RPMI8226 (cell line): ENCODE results near the gene B3GAT3.
"Not testable (repeated sequence)": the region's sequence is repeated elsewhere in the genome, so short reads cannot be mapped to it uniquely, and the experiment has no call there.

Experiments
- DNase-seq: peaks from one replicate; pipeline ENCODE4 v3.0.0-alpha.2; 2015

B3GAT3 gene

DNA sequence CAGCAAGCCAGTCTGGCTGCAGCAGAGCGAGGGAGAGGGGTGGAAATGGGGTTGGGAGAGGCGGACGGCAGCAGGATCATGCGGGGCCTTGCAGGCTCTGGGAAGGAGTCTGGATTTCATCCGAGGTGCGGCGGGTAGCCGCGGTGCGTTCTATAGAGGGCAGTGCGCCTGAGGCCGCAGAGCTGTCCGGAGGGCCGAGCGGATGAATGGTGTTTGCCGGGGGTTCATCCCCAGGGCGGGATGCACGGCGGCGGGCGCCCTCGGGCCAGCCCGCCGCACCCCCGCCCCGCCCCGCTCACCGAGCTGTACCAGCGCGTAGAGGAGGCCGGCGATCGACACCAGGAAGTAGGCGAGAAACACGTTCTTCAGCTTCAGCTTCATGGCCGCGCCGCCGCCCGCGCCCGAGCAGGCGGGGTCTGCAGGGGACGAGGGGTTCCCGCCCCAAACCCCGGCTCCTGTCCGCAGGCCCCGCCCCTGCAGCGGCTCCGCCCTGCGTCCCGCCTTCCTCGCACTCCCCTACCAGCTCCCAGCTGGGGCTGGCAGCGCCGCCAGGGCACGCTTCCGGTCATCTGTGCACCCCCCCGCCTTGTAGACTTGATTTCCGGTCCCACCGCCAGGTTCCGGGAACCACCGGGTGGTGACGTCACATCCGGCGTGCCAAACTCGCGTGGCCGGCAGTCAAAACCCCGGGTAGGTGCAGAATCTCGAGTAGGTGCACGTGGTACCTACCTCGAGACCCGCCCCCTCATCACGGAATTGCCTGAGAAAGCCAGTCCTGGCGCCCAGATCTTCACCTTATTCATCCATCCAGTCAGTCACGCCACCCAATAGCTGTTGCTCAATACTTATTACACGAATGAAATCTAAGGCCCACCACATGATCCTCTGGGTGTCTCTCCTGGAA is at the start of gene B3GAT3:
TSS of gene B3GAT3 (minus strand) at position 420 of the 904 bp plus-strand sequence. CDS start at position 381, 39 bp downstream.
- DNase-seq: peak; percentile 100

DNA sequence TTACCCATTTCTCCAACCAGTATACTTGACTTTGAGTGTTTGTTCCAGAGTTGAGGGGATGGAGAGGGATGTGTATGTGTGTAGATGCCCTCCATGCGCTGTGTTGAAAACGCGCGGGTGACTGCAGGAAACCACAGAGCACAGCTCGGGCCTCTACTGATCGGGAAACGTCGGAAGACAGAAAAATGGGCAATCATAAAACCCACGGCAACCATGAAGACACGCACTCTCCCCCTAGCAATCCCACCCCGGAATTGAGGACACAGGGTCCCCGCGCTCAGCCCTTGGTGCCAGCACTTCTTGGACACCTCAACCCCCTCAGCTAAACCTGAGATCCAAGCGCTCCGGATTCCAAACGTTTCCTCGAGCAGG is 49.4 kb upstream of the B3GAT3 start:
- DNase-seq: no peak

DNA sequence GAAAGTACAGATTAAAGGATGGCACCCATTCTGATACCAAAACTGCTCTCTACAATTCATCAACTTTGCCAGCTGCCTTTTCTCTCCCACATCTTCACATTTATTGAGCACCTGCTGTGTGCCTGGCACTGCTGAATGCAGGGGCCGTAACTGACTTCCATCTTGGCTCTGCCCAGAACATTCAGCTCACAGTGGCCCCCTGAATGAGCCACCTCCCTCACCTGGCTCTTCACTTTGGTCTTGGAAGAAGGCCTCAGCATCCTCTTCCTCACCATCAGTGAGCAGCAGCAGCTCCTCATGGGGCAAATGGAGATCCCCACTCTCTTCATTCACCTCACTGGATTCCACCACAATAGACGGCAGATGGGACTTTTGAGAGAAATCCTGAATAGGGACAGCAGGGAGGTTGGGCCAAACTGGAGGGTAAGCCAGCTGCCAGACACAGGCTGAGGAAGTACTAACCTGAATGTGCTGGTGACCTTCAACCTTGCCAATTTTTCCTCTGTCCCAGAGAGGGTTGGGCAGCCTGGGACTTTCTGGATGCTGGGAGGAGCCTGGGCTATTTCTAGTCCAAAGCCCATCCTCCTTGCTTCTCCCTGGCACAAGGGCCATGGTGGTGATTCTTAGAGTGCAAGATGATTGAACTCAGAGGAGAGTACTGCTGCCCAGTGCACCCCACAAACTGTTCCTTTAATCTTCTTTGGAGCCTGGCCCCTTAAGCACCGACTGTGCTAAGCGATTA is 47.8 kb upstream of the B3GAT3 start:
- DNase-seq: no peak

DNA sequence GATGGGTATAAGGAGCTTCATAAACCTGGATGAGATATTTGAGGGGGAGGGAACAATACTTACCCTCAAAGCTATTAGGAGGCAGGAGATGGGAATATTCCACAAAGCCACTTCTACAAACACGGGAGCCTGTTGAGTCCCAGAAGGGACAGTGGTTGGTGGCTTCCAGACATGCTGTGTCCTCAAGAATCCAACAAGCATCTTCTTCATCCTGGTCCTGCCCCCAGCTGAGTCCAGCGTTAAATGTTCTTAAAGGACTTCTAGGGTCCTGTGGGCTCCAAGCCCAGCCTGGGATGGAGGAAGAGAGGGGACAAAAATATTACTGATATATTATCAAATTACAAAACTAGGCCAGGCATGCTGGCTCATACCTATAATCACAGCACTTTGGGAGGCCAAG is 45.7 kb upstream of the B3GAT3 start:
- no peak for DNase-seq

DNA sequence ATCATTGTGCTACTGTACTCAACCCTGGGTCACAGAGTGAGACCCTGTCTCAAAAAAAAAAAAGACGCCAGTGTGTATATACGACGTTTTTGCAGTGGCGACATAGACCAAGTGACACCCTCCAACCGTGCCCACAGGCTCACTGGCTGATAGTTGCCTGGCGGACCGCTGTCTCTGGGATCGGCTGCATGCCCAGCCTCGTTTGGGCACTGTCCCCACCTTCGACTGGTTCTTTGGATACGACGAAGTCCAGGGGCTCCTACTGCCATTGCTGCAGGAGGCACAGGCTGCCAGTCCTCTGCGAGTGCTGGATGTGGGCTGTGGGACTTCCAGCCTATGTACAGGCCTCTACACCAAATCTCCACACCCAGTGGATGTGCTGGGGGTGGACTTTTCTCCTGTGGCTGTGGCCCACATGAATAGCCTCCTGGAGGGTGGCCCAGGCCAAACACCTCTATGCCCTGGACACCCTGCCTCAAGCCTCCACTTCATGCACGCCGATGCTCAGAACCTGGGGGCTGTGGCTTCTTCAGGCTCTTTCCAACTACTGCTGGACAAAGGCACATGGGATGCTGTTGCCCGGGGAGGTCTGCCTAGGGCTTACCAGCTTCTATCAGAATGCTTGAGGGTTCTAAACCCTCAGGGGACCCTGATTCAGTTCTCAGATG is 44.6 kb upstream of the B3GAT3 start:
- DNase-seq: peak; percentile 23

DNA sequence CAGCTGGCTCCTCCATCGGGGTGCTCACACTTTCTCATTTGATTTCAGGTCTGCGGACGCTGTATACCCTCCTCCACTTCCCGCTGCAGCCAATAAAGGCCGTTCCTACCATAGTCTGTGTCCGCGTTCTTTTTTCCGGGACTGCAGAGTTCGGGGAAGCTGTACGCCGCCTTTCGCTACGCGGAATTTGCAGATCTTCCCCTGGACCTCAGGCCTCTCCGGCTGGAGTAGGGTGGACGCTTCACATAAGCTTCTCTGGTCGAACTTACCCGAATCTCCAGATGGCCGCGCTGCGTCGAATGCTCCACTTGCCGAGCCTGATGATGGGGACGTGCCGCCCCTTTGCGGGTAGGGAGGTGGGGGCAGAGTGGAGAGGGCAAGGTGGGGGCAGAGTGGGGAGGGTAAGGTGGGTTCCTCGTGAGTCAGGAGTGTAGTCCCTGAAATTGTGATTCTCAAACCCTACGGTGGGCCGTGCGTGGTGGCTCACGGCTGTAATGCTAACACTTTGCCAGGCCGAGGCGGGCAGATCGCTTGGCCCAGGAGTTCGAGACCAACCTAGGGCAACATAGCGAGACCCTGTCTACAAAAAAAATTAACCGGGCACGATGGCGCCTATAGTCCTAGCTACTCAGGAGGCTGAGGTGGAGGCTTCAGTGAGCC is 43.9 kb upstream of the B3GAT3 start:
- DNase-seq: peak; percentile 68

DNA sequence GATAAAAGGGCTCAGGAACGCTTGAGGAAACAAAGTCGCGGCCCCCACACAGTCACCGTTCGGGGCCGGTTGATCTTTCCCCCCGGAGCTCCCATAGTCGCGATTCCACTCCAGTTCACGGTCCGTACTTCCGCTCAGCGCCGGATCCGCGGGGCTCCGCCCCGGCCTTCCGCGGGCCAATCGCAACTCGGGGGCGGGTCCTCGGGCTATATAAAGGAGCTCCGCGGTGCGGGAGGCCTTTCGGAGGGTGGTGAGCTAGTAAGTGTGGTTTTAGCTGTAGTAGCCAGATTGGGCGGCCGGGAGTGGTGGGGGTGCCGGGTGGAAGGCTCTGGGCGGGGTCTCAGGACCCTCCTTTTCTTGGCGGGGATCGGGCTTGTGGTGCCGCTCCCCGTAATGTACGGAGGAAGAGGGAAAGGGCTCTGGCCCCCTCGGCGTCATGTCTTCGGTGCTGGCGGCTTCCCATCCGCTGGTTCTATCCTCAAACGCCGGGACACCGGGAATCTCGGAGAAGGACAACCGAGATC is 43.4 kb upstream of the B3GAT3 start, which contains the start of the genes C11orf98 and CSKMT:
TSS of gene C11orf98 (minus strand) at position 136 of the 524 bp plus-strand sequence. CDS start at position 95, 41 bp downstream.
TSS of gene CSKMT (plus strand) at position 238 of the 524 bp plus-strand sequence. CDS start 568 bp downstream, outside the sequence.
- DNase-seq: peak; percentile 98

DNA sequence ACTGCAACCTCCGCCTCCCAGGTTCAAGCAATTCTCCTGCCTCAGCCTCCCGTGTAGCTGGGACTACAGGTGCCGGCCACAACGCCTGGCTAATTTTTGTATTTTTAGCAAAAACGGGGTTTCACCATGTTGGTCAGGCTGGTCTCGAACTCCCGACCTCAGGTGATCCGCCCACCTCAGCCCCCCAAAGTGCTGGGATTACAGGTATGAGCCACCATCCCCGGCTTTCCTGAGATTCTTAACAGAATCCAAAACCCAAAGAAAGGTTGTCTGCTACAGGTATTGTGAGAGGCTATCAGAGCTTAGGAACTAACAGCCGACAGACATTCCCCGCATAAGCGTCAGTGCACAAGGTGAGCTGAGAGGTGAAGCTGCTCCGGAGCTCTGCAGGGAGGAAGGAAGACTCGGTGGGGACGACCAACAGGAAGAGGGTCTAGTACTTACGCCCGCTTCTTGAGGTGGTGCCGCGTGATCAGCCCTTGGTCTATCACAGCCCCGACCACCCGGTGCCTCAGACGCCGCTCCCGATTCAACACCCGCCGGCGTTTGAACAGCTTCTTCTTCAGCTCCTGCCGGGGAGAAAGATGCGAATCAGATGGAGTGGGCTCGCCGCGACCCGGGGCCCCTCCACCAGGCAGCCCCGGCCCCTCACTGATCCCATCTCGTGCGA is 42.8 kb upstream of the B3GAT3 start:
- peak; percentile 81 for DNase-seq

DNA sequence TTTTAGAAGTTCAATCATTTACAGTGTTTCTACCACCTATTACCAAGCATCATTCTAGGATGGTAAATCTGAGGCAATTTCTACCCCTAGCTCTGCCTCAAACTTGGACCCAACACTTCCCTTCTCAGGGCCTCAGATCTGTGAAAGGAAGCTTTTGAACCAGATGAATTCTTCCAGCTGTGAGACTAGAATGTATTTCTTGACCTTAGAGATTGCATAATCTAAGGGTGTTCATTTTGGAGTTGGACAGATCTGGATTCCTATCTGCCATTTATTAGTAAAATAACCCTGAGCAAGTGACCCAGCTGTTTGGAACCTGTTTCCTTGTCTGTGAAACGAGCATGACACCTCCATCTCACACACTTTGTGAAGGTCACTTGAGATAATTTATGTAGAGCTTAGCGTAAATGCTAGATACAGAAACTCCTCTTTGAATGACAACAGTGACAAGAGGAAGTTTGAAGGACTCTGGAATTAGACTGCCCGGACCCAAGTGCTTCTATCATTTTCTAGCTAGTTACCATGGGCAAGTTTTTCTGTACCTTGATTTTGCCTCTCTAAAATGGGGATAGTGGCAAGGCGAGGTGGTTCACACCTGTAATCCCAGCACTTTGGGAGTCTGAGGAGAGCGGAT is 35.1 kb upstream of the B3GAT3 start:
- DNase-seq: no peak

DNA sequence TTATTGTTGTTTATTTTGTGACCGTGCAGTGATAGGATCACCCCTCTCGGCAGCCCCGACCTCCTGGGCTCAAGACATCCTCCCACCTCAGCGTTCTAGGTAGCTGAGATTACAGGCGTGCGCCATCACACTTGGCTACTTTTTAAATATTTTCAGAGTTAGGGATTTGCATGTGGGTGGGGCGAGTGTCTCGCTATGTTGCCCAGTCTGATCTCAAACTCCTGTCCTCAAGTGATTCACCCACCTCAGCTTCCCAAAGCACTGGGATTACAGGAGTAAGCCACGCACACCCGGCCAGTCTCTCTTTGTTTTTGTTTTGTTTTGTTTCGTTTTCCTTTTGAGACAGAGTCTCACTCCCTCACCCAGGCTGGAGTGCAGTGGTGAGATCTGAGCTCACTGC is 32.5 kb upstream of the B3GAT3 start:
- no peak for DNase-seq

DNA sequence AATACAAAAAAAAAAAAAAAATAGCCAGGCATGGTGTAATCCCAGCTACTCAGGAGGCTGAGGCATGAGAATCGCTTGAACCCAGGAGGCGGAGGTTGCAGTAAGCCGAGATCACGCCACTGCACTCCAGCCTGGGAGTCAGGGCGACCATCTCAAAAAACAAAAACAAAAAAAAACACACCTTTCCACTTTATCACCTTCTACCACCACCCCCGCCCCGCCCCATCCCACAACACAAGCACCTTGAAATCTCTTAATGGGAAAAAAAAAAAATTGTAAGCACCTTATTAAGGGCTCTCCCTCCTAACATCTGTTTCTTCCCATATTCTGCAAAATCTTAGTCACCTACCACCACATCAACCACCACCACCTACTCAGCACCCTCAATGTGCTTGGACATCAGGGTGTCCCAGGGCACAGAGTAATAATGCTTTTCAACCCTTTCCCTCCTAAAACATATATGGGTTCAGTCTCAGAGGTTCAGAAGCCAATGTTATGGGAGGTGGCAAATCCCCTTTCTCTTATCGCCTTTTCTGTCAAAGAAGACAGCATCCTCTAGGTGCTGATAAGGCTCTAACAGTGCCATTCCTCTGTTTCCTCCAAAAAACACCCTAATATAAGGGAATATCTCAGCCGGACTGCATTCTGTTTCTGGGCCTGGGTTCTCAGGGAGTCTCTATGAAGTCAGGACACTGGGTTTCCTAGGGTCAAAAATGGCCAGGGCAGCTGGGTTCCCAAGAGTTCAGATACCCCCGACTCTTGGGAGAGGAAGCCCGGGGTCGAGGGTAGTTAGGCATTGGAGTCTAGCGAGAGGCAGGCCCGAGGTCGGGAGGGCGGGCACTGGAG is 30.6 kb upstream of the B3GAT3 start:
- DNase-seq: no peak

DNA sequence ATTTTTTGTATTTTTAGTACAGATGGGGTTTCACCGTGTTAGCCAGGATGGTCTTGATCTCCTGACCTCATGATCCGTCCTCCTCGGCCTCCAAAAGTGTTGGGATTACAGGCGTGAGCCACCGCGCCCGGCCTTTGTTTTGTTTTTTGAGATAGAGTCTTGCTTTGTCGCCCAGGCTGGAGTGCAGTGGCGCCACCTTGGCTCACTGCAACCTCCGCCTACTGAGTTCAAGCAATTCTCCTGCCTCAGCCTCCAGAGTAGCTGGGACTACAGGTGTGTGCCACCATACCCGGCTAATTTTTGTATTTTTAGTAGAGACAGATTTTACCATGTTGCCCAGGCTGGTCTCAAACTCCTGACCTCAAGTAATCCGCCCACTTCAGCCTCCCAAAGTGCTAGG is 28.5 kb upstream of the B3GAT3 start:
- not testable (repeated sequence) for DNase-seq

DNA sequence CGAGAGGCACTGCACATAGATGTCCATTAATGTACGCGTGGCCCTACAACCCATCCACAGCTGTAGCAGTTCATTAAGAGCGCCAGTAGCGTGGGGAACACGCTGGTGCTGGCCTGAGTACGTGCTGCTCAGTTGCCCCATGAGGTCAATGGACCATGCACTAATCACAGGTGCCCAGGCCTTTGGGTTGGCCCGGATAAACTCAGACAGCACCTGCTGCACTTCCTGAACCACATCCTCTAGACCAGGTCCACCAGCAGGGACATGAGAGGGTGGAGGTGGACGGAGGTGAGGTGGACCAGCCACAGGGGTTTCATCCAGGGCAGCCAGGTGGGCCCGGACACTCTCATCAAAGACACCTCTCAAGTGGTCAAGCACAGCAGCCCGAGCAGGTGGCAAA is 27.7 kb upstream of the B3GAT3 start:
- DNase-seq: no peak

DNA sequence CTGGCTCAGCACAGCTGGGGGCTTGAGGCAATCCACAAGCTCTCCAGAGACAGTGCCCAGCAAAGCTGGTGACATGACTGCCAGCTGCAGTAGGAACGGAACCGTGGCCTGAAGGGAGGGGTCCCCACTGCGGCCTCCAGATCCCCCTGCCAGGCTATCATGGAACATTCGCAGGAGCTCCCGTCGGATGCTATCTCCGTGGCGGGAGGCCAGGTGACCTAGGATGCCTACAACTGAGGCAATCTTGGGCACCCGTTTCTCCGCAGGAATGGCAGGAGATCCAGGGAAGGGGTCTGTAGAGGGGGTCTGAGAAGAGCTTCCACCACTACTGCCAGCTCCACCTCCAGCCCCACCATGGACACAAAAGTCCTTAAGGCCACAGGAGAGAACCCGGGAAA is 27.2 kb upstream of the B3GAT3 start:
- no peak for DNase-seq

DNA sequence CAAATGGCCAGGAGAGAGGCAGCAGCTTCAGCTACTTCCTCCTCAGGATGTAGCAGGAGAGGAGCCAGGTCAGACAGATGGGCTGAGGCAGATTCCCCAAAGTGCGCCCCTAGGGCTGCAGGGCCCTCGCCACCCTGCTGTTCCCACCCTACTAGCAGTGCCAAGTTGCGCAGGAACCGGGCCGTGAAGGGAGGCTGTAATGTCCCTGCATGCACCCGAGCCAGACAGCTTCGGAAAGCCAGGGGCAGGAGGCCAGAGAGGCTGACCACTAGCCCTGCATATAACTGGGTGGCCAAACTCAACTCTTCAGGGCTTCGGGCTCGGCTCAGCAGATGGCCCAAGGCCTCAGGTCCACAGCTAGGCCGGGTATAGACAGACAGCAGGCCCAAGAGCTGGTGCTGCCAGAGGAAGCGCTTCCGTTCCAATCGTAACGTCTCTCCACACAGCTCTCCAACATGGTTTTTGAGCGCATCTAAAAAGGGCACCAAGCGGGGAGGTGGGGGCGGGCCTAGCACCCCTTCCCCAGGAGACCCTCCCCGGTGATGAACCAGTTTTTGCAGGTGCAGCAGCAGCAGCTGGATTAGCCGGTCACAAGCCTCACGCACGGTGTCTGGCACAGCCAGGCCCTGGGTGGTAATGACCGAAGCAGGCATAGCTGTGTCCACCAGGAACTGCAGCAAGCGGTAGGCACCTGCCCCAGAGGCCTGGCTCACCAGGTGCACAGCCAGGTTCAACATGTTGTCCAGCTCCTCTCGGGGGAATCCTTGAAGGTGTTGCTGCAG is 26.6 kb upstream of the B3GAT3 start:
- no peak for DNase-seq

DNA sequence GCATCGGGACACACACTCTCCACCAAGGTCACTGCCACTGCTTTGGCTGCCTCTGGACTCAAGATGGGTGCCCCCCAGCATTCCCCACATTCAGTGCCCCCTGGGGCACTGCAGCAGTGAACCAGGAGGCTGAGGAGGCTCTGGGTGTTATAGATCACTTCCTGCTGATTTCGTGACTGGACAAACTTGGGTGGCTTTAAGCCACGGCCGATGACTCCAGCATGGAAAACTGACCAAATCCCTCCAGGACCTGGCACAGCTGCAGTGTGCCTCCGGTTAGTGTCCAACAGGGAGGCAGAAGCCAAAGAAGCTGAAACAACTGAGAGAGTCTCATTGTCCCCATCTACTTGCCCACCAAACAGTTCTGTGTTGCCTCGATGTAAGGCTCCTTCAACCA is 25.8 kb upstream of the B3GAT3 start:
- DNase-seq: no peak

DNA sequence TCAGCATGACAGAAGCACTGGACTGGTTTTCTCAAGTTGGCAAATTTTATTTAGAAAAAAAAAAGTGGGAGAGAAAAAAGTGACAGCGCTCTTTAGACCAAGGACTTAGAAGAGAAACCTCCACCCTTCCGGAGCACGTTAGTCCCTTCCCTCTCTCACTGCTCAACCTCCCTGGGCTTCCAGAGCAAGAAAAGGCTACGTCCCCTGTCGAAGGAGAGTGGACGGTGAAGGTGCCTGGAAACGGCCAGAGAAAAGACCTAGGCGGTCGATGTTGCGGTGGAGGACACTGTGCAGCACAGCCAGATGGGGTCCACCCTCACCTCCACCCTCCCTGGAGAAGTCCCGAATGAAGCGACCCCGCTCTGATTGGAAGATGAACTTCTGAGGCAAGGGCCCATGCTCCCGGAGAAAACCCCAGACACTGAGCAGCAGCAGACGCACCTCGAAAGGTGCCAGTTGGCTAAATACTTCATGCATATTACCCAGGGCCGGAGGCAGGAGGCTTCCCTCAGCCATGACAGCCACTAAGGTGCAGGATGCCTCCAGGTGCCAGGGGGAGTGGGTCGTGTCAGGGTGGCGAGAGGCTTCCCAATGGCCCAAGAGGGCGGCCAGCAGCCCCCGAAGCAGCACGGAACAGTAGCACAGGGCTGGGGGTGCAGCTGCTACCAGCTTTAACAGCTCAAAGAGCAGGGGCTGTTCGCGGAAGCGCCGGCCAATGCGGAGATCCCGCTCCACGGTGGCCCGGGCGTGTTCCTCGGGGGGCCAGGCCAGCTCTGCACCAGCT is 25.2 kb upstream of the B3GAT3 start:
- no peak for DNase-seq

DNA sequence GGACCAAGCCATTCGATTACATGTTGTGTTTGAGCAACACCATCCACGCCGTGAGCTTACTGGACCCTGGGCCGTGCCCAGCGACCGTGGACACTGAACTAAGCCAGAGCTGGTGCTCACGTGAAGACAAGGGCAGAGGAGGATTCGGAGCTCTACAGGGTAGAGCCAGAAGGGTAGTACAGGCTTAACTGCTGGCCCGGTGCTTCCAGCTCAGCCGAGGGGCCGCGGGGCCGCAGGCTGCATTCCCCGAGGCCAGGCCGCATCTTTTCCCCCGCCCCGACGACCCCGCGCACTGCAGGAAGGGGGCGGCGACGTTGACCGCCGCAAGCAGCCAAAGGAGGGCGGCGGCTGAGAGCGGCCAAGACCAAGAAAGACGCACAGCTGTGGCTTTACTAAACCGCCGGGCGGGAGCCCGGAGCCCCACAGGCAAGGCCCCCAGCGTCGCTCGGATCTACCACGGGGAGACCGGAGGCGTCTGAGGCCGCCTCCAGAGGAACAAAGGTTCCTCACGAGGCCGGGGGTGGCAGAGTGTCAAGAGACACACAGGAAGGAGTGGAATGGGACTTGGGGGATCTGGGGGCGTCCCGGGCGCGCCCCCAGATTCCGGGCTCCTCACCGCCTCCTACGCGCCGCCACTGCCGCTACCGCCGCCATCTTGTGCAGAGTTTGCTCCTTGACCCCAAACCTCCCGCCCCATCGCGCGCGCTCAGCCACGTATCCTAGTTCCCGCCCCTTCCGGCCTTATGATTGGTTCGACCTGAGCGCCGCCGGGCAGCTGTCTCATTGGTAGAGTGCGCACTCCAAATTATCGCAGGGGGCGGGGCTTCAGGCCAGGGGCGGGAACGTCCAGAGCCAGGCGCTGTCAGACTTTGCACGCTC is 24.4 kb upstream of the B3GAT3 start, which contains the start of gene GANAB:
TSS of gene GANAB (minus strand) at position 668 of the 879 bp plus-strand sequence. CDS start at position 654, 14 bp downstream.
- DNase-seq: peak; percentile 100
